Measurements from ENCODE around the gene FBXO34.
"Not testable (repeated sequence)": the region's sequence is repeated elsewhere in the genome, so short reads cannot be mapped to it uniquely, and the experiment has no call there.

FBXO34 gene

GRCh38 chr14:55309761-55310365 lies 38.6 kb downstream of the FBXO34 start:
- DNase-seq (ENCODE audit: low read depth): no peak

DNA sequence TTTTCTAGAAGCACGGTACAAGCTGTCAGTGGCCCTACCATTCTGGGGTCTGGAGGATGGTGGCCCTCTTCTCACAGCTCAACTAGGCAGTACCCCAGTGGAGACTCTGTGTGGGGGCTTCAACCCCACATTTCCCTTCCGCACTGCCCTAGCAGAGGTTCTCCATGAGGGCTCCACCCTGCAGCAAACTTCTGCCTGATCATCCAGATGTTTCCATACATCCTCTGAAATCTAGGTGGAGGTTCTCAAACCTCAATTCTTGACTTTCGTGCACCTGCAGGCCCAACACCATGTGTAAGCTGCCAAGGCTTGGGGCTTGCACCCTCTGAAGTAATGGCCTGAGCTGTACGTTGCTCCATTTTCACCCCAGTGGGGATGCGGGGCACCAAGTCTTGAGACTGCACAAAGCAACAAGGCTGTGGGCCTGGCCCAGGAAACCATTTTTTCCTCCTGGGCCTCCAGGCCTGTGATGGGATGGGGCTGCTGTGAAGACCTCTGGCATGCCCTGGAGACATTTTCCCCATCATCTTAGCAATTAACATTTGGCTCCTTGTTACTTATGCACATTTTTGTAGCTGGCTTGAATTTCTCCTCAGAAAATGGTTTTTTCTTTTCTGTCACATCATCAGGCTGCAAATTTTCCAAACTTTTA lies 41.3 kb downstream of the FBXO34 start:
- DNase-seq (ENCODE audit: low read depth): not testable (repeated sequence)

- DNase-seq (ENCODE audit: low read depth): no peak
These were observed 42.3 kb downstream of the FBXO34 start for GRCh38 chr14:55313480-55313879.

GRCh38 chr14:55314449-55314848 lies 43.2 kb downstream of the FBXO34 start:
- DNase-seq (ENCODE audit: low read depth): no peak

GRCh38 chr14:55316564-55316963 lies 45.3 kb downstream of the FBXO34 start:
- DNase-seq (ENCODE audit: low read depth): no peak

- no peak for DNase-seq (ENCODE audit: low read depth)
These were observed 46.5 kb downstream of the FBXO34 start for GRCh38 chr14:55317542-55318306.

GRCh38 chr14:55318694-55319093 lies 47.5 kb downstream of the FBXO34 start:
- DNase-seq (ENCODE audit: low read depth): no peak

DNA sequence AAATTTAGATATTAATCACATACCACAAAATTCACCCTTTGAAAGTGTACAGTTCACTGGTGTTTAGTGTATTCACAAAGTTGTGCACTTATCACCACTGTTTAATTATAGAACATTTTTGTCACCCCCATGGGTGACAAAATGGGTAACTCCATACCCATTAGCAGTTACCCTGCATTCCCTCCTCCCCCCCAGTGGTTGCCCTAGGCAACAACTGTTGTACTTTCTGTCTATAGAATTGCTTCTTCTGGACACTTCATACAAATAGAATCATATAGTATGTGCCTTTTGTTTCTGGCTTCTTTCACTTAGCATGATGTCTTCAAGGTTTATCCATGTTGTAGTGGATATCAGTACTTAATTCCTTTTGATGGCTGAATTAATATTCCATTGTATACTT lies 52.7 kb downstream of the FBXO34 start:
- DNase-seq (ENCODE audit: low read depth): no peak

DNA sequence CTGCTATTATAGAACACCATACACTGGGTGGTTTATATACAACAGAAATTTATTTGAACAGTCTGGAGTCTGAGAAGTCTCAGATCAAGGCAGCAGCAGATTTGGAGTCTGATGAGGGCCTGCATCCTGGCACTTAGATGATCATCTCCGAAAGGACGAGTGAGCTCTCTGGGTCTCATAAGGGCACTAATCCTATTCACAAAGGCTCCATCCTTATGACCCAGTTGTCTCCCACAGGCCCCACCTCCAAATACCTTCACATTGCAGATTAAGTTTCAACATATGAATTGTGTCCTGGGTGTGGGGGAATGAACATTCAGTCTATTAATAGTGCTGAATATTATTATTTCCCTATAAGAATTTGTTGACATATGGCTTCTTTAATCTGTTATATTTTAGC lies 53.6 kb downstream of the FBXO34 start:
- no peak for DNase-seq (ENCODE audit: low read depth)

DNA sequence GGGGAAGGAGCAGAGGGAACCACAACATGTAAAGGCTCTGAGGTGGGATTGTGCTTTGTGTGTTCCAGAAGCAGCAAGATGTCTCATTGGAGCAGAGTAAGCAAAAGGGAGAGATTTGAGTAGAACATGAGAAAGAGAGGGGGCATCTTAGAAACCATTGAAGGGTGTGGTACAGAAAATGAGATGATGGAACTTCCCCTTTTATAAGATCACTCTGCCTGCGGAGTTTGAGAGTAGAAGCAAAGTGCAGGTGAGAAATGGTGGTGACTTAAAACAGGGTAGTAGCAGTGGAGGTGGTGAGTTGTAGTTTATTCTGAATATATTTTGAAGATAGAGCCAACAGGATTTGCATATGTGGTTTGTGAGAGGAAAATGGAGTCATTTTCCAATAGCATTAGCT lies 56.0 kb downstream of the FBXO34 start:
- no peak for DNase-seq (ENCODE audit: low read depth)

DNA sequence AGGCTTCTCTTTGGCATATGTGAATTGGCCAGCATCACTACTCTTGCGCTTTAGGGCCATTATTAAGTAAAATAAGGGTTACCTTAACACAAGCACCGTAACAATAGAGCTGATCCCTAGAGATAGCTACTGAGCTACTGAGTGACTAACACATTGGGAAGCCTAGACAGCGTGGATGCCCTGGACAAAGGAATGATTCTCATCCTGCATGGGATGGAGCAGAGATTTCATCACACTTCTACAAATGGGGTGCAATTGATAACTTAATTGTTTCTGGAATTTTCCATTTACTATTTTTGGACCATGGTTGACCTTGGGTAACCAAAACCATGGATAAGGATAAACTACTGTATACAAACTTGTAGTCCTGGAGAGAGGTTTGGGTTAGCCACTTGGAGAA lies 57.1 kb downstream of the FBXO34 start:
- DNase-seq (ENCODE audit: low read depth): no peak

DNA sequence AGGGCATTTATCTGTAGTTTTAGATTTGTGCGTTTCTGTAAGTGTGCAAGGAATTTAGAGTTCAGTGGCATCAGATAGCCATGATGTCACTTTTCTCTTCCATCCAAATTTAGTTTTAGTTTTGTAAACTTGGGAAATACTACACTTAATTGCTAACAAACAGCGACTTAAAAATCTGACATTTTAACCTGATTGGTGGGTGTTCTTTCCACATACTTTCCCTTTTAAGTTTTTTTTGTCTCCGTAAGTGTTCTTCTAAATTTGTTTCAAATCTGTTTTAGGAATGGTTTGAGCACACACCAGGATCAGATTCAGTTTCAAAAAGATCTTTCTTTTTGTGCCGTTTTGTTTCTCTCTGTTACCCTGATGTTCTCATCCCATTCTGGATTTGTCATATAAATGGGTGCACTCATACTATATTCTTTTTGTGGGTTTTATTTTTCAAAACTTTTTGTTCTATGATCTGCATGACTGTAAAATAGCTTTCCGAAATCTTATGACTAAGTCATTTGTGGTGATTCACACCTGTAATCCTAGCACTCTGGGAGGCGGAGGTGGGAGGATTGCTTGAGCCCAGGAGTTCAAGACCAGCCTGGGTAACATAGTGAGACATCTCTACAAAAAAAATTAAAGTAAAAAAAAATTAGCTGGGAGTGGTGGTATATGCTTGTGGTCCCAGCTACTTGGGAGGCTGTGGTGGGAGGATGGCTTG lies 58.9 kb downstream of the FBXO34 start:
- DNase-seq (ENCODE audit: low read depth): no peak

DNA sequence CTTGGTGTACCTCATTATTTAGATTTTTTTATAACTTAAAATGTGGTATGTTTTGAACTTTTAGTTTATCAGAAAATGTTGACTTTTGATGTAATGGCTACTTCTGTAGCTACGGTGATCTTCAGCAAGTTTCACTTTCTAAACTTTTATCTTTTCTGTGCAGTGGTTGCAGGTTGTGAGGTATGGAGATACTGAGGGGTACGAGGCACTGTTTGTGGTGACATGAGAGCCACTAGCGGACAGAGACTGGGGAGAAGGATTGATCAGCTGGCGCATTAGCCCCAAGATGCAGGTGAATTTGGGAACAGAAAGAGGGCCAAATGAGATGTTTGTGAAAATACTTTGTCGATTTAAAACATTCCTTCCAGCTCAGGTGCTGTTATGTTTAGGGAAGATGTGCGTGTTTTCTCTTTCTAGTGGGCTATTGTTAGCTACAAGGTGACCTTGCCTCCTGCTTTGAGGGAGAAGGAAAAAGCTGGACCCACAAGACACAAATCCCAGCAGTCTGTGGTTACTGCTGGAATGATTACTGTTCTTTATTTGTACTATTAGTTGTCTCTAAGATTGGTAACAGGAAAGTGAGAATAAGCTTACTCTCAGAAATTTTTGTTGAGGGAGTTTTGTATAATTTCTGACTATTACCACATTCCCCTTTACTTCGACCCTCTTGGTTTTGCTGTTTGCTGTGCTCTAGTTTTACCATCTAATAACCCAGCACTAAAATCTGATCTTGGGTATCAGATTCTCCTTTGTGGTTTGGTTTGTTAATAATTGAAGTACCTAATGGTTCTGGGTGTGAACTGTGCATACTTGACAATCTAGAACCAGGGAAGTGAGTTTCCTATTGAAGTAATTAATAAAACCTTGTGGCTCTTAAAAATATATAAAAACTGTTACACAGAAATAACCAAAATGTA lies 61.7 kb downstream of the FBXO34 start:
- DNase-seq (ENCODE audit: low read depth): no peak

GRCh38 chr14:55333711-55334485 lies 62.7 kb downstream of the FBXO34 start:
- no peak for DNase-seq (ENCODE audit: low read depth)

GRCh38 chr14:55336162-55336561 lies 64.9 kb downstream of the FBXO34 start:
- DNase-seq (ENCODE audit: low read depth): no peak

- DNase-seq (ENCODE audit: low read depth): no peak
These were observed 65.5 kb downstream of the FBXO34 start for GRCh38 chr14:55336691-55337090.

- DNase-seq (ENCODE audit: low read depth): no peak
These were observed 68.5 kb downstream of the FBXO34 start for GRCh38 chr14:55339770-55340169.

DNA sequence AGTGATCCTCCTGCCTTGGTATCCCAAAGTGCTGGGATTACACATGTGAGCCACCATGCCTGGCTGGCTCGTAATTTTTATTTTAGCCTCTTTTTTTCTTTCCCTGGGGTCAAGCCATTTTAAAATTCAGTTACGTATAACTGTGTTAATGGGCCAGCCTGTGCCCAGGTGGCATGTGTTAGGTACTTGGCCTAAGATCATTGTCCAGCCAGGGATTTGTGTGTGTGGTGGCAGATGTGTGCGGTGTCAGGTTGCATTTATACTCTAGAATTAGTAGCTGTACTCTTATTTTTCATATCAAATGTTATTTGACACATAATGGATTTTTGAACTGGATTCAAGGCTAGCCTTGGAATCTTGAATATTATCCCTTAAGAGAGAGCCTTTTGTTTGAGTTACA lies 69.3 kb downstream of the FBXO34 start:
- no peak for DNase-seq (ENCODE audit: low read depth)

GRCh38 chr14:55341781-55342180 lies 70.6 kb downstream of the FBXO34 start:
- no peak for DNase-seq (ENCODE audit: low read depth)

DNA sequence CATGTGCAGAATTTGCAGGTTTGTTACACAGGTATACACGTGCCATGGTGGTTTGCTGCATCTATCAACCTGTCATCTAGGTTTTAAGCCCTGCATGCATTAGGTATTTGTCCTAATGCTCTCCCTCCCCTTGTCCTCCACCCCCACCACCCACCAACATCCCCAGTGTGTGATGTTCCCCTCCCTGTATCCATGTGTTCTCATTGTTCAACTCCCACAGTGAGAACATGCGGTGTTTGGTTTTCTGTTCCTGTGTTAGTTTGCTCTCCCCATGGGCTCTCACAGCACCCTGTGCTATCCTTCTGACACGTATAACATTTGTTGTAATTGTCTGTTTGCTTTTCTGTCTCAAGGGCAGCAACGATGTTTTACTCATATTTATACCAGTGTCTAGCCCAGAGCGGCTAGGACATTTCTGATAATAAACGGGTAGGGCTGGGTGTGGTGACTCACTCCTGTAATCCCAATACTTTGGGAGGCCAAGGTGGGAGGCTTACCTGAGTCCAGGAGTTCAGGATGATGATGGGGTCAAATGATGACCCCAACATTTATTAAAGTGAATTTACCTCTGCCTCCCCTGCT lies 73.5 kb downstream of the FBXO34 start:
- not testable (repeated sequence) for DNase-seq (ENCODE audit: low read depth)

All from HS-27A (cell line).